Measurements from ENCODE around the gene REG4. TPM values are rescaled to one million over a fixed set of nuclear protein-coding genes. Genes with fewer than 3 reads are reported as not detected.

The REG4 gene
- total RNA-seq, 1 donor, result not detected

DNA sequence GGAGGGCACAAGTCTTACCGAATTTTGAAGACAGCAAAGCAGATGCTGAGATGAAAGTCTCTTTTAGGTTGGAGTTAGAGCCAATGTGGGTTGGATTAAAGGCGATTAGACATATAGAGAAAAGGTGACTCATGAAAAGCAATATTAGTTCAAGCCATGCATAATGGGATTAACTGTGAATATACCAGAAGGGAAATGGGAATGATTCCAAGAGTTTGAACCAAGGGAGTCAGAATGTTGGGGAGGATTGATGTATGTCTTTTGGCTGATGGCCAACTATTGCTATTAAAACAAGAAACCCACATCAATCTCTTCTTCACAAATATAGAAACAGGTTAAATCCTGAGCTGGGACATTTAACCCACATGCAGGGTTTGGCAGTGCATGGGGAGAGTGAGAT lies 43.8 kb downstream of the REG4 start:
- TF ChIP-seq, protein P1, sequence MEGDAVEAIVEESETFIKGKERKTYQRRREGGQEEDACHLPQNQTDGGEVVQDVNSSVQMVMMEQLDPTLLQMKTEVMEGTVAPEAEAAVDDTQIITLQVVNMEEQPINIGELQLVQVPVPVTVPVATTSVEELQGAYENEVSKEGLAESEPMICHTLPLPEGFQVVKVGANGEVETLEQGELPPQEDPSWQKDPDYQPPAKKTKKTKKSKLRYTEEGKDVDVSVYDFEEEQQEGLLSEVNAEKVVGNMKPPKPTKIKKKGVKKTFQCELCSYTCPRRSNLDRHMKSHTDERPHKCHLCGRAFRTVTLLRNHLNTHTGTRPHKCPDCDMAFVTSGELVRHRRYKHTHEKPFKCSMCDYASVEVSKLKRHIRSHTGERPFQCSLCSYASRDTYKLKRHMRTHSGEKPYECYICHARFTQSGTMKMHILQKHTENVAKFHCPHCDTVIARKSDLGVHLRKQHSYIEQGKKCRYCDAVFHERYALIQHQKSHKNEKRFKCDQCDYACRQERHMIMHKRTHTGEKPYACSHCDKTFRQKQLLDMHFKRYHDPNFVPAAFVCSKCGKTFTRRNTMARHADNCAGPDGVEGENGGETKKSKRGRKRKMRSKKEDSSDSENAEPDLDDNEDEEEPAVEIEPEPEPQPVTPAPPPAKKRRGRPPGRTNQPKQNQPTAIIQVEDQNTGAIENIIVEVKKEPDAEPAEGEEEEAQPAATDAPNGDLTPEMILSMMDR (IDR thresholded peaks at IDR 0.05; ENCODE audit: insufficient read depth, low read length), result no peak

DNA sequence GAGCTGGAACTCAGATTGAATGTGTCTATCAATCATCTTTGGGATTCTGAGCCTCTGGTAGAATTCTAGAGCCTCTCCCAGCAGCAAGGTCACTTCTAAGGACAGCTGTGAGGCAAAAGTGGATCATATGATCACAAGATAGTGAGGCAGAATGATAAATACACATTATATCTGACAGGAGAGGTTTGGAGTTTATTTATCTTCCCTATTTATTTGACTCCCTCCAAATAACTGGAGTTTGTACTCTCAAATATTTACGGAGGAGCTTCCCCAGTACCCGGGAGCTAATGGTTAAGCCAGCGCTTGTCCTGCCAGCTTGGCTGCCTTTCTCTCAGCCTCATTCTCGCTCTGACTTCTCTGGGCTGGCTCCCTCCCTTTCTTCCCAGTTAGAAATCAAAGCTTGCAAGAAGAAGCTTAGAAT lies 44.9 kb downstream of the REG4 start:
- H3K4me3 ChIP-seq (ENCODE audit: low read depth, low read length), result no peak overlapping the region
- DNase-seq (ENCODE audit: low read depth), result peak; percentile 9
- TF ChIP-seq, protein P1 (IDR thresholded peaks at IDR 0.05; ENCODE audit: insufficient read depth, low read length), result no peak

More for the DNA sequence above, 43.8 kb downstream of the REG4 start:
- H3K4me3 ChIP-seq (ENCODE audit: low read depth, low read length), result no peak overlapping the region
- DNase-seq (ENCODE audit: low read depth), result no peak

DNA sequence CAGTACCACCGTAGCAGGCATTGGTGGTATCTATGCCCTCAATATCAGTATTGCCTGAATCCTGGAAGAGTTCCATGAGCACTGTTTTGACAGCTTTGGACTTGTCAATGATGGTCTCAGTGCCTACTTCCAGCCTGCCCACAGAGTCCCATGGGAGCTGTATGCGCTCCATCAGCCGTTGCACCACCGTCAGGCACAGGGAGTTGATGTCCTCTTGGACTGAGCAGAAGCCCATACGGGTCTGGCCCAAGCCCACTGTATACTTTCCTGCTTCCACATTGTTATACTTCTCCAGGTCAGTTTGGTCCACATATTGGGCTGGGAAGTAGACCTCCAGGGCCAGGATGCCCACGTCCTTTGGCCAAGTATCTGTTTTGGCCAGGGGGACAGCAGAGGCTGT lies 47.0 kb downstream of the REG4 start:
- H3K4me3 ChIP-seq (ENCODE audit: low read depth, low read length), result no peak overlapping the region
- no peak for DNase-seq (ENCODE audit: low read depth)
- TF ChIP-seq, protein P1 (IDR thresholded peaks at IDR 0.05; ENCODE audit: insufficient read depth, low read length), result no peak

DNA sequence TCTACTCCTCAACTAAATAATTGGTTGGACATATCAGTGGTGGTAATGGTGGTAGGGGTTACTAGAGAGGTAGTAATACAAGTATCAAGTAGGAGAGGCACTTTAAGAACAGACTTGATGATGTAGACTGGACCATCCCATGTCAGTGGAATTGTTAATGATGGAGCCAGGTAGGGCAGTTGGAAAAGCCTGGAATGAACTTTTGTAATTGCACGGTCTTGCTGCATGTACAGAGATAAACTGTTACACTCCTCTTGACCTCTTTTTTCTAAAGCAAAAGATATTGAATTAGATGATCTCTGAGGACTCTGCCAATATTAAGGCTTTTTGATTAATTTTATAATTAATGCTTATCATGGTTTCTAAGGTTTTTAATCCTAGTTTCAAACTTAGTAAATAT lies 48.3 kb downstream of the REG4 start:
- DNase-seq (ENCODE audit: low read depth), result no peak
- no peak overlapping the region for H3K4me3 ChIP-seq (ENCODE audit: low read depth, low read length)
- TF ChIP-seq, protein P1 (IDR thresholded peaks at IDR 0.05; ENCODE audit: insufficient read depth, low read length), result no peak

DNA sequence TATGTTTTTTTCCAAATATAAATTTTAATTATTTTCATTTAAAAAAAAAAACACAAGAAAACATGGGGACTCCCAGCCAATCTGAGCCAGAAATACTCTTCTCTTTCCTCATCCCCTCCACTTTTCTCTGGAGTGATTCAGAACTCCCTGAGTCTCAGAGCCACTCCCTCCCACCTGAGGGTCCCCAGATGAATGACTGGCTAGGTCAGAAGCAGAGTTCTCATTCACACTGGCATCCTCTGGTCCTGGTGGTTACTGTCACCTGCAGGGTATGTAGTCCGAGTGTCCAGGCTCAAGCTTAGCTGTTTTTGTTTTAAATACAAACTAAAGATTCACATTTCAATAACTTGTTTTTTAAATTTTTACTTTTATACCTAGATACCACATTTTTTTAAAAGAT lies 48.9 kb downstream of the REG4 start:
- no peak for DNase-seq (ENCODE audit: low read depth)
- TF ChIP-seq, protein P1 (IDR thresholded peaks at IDR 0.05; ENCODE audit: insufficient read depth, low read length), result no peak
- no peak overlapping the region for H3K4me3 ChIP-seq (ENCODE audit: low read depth, low read length)

DNA sequence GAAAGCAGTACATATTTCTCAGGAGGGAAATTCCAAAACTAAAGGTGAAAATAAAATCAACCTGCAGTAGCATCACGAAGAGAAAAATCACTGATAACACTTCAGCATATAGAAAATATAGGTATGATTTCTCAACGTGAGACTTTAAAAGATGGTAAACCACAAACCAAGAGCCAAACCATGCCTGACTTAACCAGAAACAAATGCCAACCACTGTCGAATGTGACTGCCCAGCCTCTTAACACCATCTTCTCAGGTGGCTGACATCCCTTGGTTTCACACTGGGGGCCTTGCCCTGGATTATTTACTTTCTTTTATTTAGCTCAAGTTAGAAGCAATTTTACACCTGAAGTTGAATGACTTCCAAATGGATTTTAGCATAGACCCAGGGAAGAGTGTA lies 52.7 kb downstream of the REG4 start:
- TF ChIP-seq, protein P1 (IDR thresholded peaks at IDR 0.05; ENCODE audit: insufficient read depth, low read length), result no peak
- no peak for DNase-seq (ENCODE audit: low read depth)
- H3K4me3 ChIP-seq (ENCODE audit: low read depth, low read length), result no peak overlapping the region

DNA sequence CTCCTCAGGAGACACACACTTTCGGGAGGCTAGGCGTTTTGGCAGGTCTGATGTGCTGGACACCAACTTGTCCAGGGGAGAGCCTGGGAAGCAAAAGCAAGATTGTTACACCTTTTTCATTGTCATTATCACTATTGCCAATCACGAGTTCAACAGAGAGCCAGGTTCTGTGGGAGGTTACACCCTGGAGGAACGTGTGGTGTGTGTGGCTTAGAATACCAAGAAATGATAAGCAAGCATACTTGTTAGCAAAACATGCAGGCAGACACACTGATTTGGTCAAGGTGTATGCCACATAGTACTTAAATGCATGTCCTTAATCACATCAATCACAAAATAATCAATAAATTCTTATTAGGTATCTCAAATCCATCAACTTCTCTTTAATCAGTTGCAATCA lies 58.7 kb downstream of the REG4 start:
- no peak overlapping the region for H3K4me3 ChIP-seq (ENCODE audit: low read depth, low read length)
- no peak for DNase-seq (ENCODE audit: low read depth)
- TF ChIP-seq, protein P1 (IDR thresholded peaks at IDR 0.05; ENCODE audit: insufficient read depth, low read length), result no peak
